Right lobe of liver (tissue), 4 donors: ENCODE results near the gene SNRPB2.

Experiments used
- CTCF ChIP-seq, 4 donors: fragments of 200-600 bp in 3 of 4; fragments of 450-650 bp in 1 of 4; IDR thresholded peaks; one replicate each; pipeline versions ENCODE4 v1.5.1 to v1.8.0; 2016 to 2022; ENCODE audit warnings: antibody characterized with exemption in 4 of 4, mild to moderate bottlenecking in 2 of 4
- POLR2A ChIP-seq: fragments of 450-650 bp; IDR thresholded peaks from one replicate; pipeline ENCODE4 v1.6.1; 2017; ENCODE audit warnings: antibody characterized with exemption, mild to moderate bottlenecking
- donor health status: DM: no; HTN: no; CAD: no.
- donor health status: DM: no; HTN: no; CAD: no.
- donor health status: DM: no; HTN: yes; CAD: no.

GRCh38 chr20:16785226-16785625 lies 55.4 kb downstream of the SNRPB2 start:
- TF ChIP-seq CTCF (IDR thresholded peaks at IDR 0.05) (no peak), POLR2A (no peak)
